NCI-H510A (cell line): ENCODE measurements around the gene CDCA5.

Source experiments
- DNase-seq: peaks from one replicate; lab custom pipeline; 2025; lab: John Stamatoyannopoulos, UW

The CDCA5 gene

DNA sequence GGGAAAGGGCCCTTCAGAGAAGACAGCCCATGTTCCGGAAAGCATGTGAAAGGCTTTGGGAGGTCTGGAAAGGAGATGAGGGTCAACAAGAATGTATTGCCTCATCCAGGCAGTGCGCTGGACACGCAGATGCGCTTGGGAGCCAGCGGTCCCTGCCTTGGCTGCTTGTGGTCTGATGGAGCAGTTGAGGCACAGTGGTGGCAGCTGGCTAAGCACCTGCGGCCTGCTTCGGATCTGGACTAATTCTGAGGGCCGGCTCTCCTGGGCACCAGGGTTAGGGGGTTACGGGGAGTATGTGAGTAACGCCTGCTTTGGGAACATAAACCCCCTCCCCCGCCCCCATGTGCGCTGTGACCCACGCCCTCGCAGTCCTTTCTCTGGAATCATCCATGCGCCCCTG is 23.2 kb upstream of the CDCA5 start:
- no peak for DNase-seq

DNA sequence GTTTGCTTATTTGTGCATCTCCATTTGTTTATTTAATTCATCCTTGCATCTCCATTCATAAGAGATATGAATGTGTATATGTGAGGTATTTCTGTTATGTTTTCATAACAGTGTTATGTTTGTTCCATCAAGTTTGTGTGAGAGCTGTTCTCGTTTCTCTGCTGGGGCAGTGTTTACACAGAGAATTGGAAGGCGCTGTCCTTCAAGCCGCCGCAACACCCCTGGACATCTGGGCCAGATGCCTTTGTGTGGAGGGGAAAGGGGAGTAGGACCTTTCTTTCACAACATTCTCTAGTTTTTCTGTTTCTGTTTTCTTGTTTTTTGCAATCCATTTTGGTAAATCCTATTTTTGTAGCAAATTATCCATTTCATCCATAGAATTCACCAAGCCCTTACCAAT is 20.8 kb upstream of the CDCA5 start:
- no peak for DNase-seq

DNA sequence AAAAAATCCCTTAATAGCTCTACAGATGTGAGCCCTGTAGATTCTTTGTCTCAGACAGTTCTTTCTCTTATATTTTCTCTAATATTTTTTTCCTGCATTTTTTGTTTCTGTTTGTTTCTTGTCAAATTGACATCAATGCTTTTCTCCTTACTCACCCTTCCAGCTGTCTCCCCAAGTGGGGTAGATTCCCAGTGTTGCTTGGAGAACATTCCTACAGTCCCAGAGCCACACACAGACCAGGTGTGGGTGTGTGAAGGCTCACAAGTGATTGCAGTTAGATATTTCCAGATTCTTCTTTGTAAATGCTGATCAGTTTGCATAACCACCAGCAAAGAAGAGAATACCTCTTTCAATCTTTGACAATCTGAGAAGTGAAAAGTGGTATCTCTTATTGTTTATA is 19.6 kb upstream of the CDCA5 start:
- no peak for DNase-seq

DNA sequence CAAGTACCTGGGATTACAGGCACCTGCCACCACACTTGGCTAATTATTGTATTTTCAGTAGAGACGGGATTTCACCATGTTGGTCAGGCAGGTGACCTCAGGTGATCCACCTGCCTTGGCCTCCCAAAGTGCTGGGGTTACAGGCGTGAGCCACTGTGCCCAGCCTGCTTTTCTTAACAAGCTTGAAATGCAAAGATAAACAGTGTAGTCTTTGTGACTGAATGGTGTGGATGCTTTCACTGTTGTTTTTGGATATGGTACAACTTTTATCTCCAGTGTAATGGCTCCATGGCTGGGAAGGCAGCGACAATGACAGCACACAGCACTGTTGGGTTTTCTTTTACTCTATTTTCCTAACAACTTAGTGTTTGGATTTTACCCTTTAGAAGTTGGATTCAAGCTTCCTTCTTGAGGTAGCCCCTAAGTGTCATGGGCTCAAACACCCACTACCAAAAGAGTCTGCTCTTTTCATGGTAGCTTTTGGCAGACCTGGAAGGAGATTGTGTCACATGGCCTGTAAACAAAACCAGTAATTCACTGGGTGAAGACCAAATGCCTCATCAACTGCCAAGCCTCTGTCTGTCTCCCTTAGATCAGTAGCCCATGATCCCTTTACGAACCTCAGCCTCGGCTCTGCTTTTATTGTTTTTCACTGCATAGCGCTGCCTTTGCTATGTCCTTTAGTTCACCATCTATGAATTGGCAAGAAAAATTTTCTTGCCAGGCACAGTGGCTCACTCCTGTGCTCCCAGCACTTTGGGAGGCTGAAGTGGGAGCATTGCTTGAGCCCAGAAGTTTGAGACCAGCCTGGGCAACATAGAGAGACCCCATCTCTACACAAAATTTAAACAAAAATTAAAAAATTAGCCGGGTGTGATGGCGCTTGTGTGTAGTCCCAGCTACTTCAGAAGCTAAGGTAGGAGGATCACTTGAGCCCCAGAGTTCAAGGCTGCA is 18.6 kb upstream of the CDCA5 start:
- no peak for DNase-seq

DNA sequence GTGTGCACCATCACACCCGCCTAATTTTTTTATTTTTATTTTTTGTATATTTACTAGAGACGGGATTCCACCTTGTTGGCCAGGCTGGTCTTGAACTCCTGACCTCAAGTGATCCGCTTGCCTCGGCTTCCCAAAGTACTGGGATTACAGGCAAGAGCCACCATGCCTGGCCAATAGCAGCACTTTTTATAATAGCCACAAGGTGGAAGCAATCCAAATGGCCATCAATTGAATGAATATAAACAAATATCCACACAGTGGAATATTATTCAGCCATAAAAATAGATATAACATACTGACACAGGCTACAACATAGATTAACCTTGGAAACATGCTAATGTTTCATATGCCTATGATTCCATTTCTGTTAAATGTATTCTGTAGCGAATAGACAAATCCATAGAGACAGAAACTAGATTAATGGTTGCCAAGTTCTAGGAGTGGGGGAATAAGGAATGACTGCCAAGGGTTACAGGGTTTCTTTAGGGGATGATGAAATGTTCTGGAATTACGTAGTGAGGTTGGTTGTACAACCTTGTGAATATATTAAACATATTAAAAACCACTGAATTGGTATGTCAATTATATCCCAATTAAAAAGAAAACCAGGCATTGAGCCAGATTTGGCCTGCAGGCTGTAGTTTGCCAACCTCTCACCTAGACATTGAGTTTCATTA is 17.0 kb upstream of the CDCA5 start:
- DNase-seq: no peak

DNA sequence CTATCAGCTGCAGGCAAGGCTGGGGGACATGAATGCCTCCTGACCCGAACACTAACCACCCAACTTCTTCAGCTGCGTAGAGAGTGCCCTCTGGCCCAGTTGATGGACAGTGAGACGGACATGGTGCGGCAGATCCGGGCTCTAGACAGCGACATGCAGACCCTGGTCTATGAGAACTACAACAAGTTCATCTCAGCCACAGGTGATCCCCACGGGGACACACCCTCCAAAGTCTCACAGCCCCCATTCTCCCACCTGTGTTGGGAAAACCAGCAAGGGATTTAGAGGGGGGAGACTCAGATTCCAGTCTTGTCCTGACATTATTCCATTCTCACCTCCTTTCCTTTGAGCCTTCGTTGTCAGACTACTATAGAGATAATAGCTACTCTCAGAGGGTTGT is 13.1 kb upstream of the CDCA5 start:
- DNase-seq: no peak

DNA sequence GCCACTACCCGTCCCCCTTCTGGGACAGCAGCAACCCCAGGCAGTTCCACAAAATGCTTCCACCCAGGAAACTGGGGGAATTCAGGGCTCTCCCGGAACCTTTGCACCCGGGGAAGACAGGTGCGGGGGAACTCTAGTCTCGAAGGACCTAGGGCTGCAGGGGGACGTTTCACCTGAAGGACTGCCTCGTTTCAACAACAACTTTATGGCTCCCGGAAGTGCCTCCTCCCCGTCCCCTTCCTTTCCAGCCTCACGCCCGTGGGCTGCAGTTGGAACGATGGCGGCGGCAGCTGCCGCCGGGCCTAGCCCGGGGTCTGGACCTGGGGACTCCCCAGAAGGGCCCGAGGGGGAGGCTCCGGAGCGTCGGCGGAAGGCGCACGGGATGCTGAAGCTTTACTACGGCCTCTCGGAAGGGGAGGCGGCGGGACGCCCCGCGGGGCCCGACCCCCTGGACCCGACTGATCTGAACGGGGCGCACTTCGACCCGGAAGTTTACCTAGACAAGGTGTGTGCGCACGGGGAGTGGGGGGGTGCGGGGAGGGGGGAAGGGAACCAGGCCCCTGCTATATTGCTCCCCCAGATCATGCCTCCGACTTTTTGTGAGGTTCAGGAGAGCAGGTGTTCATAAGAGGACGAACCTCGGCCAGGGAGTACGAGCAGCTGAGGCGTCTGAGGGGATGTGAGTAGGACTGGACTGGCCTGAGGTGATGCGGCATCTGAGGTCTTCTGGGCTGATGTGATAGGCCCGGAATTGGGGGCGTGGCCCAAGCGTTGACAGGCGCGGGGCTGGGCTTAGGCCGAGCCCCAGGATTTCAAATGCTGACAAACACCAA is 12.3 kb upstream of the CDCA5 start, which contains the start of gene VPS51:
Gene VPS51 (plus strand): TSS at position 241 of the 833 bp plus-strand sequence. CDS start 37 bp downstream, at position 278.
- peak; percentile 86 for DNase-seq

DNA sequence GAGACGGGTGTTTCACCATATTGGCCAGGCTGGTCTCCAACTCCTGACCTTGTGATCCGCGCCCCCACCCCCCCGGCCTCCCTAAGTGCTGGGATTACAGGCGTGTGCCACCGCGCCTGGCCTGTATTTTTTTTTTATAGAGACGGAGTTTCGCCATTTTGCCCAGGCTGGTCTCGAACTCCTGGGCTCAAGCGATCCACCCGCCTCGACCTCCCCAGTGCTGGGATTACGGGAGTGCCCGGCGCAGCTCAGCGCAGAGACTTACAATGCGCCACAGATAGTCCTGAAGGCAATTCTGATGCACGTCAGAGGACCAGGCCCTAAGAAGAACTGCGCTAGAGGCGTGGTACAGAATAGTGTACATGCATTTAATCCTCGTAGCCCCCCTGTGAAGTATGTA is 11.6 kb upstream of the CDCA5 start:
- no peak for DNase-seq

DNA sequence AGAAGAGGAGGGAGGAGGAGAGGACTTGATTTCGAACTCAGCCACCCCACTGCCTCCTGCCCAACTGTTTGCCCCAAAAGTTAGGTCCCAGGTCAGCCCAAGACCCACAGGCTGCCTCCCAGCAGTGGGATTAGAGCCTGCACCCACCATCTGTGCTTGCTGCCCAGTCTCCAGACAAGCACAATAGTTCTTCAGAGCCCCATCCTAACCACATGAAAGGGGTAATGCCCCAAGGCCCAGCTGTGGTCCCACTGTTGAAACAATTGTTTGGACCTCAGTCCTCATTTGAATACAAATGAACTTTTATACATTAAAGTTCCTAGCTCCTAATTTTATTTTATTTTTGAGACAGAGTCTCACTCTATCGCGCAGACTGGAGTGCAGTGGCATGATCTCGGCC is 6.8 kb upstream of the CDCA5 start:
- DNase-seq: no peak

DNA sequence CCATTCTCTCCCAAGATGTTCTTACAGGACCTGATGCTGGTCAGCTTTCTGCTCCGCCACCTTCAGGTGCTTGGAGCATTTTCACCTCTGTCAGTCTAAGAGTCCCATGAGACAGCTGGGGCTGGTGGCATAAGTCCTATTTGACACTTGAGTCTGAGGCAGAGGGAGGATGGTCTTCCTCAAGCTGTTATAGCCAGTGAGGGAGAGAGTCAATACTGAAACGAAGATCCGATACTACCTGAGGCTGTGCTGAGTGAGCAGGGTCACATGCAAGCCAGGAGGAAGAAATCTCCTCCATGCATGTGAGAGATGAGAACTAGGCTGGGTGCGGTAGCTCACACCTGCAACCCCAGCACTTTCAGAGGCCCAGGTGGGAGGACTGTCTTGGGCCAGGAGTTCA is 5.8 kb upstream of the CDCA5 start:
- no peak for DNase-seq

DNA sequence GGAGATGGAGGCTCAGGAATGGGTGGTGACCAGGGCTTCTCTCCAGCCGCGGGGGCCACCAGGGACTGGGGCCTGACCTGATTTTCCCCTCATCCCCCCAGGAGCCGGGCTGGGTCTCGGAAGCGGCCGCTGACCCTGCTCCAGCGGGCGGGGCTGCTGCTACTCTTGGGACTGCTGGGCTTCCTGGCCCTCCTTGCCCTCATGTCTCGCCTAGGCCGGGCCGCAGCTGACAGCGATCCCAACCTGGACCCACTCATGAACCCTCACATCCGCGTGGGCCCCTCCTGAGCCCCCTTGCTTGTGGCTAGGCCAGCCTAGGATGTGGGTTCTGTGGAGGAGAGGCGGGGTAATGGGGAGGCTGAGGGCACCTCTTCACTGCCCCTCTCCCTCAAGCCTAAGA is 4.0 kb upstream of the CDCA5 start:
- DNase-seq: no peak

DNA sequence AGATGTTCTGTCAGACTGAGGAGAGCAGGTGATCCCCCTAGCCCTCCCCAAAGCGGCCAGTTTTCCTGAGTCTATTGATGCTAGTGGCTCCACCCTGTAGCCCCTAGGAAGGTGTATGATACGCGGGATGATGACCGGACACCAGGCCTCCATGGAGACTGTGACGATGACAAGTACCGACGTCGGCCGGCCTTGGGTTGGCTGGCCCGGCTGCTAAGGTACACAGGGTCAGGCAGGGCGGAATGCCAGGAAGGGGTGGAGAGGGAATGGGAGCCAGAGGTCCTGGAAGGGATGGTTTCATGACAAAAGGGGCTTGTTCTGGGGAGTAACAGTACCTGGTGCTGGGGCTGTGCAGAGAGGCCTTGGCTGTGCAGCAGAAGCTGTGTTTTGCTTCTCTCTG is 3.4 kb upstream of the CDCA5 start:
- DNase-seq: no peak

DNA sequence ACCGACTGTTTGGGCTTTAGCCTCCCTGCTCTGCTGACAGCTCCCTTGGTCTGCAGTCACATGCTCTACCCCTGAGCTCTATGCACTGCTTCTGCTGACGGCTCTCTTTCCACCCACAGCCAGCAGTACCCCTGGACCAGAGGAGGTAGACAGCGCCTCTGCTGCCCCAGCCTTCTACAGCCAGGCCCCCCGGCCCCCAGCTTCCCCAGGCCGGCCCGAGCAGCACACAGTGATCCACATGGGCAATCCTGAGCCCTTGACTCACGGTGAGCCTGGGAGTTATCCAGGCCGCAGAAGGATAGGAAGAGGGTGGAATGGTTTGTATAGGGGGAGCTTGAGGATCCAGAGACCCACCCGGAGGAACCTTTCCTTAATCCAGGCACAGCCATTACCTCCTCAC is 3.0 kb upstream of the CDCA5 start:
- DNase-seq: no peak

DNA sequence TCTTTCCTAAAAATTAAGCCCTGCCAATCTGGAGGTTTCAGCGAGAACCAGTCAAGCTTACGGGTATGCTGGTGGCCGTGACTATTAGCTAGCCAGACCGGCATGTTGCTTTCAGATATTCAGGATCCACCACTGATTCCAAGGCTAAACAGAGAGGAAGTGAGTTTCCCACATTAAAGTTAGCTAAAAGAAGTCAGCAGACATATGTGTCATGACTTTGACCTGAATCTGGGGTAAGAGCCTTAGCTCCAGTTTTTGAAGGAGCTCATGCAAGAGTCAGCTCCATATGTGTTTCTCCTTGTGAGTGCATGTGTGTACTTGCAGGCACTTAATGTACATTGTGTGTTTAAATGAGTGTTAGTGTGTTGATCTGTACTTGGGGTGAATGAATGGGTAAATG is 1.6 kb upstream of the CDCA5 start:
- DNase-seq: no peak

DNA sequence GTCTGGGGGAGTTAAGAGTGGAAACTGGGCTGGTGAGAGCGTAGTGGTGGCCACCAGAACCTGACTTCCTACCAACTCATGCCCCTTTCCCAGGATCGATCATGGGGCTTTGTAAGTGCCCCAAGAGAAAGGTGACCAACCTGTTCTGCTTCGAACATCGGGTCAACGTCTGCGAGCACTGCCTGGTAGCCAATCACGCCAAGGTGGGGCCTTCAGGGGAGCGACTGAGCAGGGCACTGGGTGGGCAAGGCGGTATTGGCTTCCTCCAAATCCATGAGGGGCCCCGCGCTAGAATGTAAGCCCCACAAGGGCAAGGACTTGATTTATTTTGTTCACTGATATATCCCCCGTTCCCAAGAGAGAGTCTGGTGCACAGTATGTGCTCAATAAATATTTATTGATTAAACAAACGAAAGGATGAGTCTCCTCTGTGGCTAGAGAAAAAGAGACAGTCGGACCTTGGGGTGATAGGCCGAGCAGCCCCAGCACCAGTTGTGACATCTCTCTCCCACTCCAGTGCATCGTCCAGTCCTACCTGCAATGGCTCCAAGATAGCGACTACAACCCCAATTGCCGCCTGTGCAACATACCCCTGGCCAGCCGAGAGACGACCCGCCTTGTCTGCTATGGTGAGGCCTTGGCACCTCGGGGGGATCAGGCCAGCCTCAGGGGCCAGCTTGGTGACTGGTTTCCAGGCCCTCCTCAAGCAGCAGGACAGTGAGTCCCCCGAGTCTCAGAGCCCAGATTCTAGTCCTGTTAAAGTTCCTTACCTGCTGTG is 947 bp upstream of the CDCA5 start:
- no peak for DNase-seq

DNA sequence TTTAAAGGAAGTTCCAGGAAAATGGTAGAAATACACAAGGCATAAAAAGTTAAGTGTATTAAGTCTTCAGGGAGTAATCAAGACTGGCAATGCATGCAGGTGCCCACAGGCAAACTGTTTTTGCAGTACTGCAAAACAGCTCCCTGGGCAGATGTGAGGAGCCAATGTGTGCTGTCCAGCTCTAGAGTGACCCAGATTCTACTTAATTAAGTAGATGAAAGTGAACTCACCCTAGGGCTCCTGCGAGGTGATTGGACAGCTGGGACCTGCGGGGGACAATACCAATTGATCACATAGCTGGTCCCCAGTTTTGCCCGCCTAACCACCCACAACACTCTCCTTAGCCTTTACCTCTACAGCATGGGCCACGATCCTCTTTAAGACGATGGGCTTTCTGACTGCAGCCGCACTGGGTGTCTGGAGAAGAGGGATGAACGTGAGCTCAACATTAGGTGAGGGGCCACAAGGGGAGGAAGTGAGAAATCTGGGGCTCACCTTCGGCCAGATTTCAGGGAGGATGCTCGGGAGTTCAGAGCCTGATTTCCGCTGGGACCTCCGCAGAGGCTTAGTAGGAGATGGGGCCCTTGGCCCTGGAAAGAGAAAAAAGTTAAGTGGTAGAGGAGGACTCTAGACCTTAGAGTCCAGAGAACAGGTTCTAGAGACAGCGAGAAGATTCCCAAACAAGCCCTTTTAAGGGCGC is 556 bp downstream of the CDCA5 start:
- DNase-seq: no peak

DNA sequence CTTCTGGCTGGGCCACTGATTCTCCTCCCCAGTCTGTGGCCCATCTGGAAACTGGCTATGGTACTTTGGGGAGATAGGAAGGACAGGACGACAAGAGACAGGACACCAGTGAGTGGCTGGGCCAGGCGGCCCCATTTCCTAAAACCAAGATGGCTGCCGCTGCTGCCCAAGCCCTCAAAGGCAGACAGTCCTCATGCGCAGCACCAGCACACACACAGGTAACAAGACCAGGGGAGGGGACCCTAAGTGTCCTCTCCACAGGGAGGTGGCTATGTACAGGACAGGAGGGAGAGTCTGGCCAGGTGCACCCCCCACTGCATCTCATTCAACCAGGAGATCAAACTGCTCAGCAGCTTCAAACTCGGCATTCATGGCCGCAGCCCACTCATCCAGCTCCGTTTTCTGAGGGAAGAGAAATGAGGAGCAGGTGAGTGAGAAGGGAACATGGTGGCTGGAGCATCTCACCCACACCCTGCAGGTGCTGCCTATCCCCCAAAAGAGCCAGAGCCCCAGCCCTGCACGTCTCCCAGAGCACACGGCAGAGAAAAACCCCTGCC is 5.0 kb downstream of the CDCA5 start:
- no peak for DNase-seq

DNA sequence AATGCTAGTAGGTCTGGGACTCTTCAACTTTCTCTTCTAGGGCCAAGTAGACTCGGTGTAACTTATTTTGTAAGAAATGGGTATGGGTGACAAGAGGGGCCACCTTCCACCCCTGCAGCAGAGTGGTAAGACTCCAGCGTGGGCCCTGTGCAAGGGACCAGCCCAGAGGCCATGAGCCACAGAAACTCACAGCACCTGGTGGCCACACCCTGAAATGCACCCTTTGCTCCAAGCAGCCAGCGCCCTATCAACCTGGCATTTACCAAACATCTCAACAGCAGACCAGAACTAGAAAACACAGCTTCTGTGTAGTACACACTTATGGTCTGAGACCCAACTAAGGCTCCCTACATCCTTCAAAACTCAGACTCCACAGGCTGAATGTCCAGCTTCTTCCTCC is 5.7 kb downstream of the CDCA5 start:
- no peak for DNase-seq

DNA sequence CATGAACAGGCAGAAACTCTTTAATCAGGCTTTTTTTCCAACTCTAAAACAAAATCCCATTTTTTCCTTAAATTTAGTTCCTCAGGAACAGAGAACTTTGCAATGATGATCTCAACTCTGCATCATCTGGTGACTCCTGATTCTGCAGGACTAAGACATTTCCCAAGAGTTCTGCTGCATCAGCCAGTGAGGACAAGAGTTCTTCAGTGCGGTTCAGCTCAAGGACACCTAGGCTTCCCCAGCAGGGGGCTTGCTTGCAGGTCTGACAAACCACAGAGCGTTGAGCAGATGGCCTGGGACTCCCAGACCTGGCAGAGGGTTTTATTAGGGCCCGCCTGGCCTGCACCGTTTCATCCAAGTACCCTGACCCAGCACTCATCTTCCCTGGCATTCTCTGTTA is 6.4 kb downstream of the CDCA5 start:
- no peak for DNase-seq

DNA sequence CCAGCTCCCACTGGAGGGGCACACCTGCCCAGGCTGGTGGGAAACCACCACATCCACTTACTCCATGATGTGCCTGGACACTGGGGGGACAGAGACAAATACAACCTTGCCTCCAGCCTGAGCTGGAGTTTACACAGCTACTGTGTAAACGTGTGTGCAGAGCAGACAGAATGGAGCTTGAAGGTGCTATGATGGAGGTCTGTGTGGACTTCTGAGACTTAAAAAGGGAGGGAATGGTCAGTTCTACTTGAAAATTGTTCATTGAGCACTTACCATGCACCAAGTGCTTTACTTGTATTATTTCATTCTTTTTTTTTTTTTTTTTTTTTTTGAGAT is 11.2 kb downstream of the CDCA5 start:
- no peak for DNase-seq
